Nucleus accumbens (tissue), 56 donors: ENCODE measurements around the gene IL34.

Experiments
- DNase-seq, 56 donors: peaks; one replicate each; lab custom pipeline; 2025; lab: John Stamatoyannopoulos, UW

The IL34 gene

GRCh38 chr16:70685061-70685937 lies 38.9 kb downstream of the IL34 start:
- DNase-seq = no peak

GRCh38 chr16:70685938-70686375 lies 39.6 kb downstream of the IL34 start, which contains the start of gene MTSS2:
TSS of gene MTSS2 (minus strand) at chr16:70686053. CDS start at chr16:70685791, 262 bp downstream.
- DNase-seq = peak in 55 of 56 donors; percentile 29 to 90 (median 73)

DNA sequence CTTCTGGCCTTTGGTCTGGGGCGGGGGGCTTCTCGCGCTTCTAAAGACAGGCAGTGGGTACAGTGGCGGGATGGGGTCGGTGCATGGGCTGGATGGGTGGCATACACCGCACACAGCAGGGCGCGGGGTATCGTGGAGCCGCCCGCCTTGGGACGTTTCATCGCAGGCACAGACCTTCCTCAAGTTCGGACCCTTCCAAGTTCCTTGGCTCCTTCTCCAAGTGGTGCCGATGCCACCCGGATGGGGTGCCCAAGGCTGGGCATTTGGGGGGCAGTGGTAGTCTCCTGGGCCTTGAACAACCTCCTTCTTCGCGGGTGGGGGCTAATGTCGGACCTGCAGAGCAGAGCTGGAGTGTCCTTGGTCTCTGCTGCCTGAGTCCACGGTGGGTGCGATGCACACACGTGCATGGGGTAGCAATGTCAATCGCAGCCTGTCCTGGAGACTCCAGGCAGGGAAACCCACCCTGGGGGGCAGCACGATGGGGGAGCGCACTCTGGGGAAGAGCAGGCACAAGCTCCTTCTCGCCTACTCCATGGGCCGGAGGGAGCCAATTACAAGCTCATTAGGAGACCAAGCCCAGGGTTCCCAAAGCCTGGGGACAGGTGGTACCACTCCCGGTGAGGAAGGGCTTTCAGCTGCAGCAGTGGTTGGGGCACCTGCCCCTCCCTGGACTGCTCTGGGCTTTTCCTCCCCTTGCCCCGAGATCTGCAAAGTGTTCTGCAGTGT lies 40.2 kb downstream of the IL34 start:
- DNase-seq = no peak

DNA sequence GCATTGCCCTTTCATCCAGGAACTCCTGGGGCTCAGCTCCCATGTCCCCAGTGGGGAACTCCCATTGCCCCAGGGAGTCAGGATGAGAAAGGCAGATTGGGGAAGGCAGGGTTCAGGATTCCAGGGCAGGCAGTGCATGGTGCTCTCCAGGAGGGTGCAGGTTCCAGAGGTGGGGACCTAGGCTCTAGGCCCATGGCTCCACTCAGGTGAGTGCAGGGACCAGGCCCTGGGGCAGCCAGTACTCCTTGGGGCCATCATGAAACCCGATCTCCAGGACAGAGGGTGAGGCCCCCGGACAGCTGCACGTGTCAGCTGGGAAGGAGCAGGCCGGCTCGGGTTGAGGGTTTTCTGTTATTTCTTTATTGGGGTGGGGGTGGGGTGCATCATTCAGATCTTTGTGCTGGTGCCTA lies 40.7 kb downstream of the IL34 start:
- DNase-seq = peak in 2 of 56 donors; percentile 43 to 49

DNA sequence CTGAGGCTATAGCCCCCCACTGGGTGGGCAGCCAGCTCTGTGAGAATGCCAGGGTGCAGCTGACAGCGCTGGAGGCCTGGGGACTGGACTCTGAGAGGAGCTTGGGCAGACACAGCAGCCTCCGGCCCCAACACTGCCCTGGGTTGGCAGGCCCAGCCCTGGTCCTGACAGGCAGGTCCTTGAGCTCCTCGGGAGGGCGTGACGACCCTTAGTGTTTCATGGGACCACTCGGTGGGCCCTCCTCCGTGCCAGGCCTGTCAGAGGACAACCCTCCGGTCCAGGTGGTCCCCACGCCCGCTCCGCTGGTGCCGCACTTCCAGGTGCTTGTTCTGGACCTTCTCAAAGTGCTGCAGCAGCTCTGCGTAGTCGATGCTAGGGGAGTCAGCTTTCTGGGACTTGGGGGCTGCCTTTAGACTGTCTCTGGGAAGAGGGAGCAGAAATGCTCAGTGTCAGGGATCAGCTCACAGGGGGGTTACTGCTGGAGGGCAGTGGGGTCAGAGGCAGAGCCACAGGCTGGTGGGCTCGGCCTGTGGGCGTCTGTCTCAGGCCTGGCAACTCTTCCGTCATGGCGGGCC lies 41.4 kb downstream of the IL34 start:
- DNase-seq = peak in 9 of 56 donors; percentile 23 to 73 (median 44)

DNA sequence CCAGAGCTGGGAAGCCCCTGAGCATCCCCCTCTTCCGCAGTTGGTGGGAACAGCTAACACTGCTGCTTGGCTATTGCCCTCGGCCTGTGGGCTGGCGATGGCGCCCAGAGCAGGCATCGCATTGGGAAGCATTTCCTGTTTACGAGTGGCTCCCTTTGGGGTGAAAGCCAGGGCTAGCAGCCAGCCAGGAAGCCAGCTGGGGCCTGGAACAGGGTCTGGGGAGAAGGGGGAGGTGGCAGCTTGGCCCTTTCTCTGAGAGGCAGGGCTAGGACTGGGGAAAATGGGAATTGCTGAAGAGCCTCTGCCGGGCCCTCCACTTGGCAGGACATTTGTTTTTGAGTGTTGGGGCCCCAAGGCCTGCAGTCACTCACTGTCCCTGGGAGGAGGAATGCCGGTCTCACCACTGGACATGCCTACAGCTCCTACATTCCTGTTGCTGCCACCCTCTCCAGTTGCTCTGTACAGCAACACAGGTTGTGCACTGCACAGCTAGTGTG lies 41.9 kb downstream of the IL34 start:
- peak in 55 of 56 donors; percentile 36 to 93 (median 85) for DNase-seq

DNA sequence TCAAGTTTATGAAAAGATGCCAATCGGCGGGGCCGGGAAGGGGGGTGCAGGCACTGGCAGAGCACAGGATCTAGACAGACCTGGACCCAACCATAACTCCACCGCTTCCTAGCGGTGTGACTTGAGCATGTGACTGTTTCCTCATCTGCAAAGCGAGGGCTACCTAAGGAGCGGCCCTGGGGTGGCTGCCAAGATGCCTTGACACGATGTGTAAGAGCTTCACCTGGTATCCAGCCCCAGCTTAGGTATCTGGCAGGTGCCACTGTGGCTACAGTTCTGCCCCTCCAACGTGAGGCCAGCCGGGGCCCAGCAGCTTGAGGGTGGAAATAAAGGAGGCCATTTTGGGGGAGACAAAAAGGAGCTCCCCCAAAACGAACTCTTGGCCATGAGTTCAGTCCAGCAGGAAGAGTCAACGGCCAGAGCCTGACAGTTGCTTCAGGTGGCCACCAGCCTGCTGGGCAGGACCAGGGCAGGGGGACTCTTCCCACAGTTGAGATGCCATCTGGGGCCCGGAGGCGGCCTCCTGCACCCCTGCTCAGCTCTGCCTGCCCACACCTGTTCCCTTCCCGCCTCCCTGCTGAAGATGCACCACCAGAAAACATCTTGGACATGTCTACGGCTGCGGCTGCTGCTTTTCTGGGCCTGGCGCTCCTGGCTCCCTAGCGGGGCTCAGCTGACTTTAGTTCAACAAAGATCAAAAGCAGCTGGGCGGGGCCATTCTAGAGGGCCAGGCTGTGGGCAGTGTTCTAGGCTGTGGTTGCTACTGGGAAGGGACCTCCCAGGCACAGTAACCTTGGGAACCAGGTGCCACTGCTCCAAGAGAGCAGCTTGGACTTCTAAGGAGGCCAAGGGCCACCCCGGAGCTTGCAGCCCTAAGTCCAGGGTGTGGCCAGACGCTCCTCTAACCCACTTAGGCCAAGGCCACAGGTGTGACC lies 42.9 kb downstream of the IL34 start:
- DNase-seq = peak in 2 of 56 donors; percentile 28 to 32

GRCh38 chr16:70689970-70690891 lies 43.9 kb downstream of the IL34 start:
- DNase-seq = no peak

DNA sequence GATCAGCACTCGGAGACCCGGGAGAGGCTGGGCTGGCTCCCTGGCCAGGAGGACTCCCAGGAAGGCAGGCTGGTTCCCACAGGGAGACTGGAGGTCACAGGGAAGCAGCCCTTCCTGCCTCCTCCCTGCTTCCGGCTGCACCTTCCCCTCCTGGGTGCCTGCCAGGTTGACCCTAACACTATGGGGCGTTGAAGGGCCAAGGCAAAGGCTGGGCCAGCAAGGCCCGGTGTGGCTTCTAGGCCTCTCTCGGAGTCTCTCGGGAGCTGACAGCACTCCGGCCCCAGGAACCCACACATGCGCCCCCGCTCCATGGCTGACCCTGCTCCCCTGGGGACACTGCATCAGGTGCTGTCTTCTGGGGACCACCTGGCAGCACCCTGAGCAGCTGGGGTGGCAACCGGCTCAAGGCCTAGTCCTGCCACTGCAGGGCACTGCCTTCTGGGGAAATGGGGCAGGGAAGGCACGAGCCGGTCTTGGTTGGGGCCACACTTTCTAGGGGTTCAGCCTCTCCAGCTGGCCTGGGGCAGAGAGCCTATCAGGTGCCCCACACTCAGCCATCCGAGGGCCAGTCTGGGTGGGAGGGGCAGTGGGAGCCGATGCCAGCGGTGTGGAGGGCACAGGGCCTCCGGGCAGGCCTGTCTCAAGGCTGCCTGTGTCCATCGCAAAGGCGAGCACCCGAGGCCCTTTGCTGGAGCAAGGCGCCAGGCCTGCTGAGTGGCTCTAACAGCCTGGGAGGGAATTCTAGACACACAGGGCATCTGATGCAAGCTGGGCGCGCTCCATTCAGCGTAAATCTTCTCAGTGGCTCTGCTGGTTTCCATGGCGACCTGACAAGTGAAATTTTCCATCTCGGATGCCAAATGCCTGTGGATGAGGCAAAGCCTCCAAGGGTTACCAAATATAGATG lies 45.1 kb downstream of the IL34 start:
- peak in 51 of 56 donors; percentile 34 to 95 (median 75) for DNase-seq

- DNase-seq = peak in 1 of 56 donors; percentile 63
These were observed 45.9 kb downstream of the IL34 start for GRCh38 chr16:70692130-70692872.

DNA sequence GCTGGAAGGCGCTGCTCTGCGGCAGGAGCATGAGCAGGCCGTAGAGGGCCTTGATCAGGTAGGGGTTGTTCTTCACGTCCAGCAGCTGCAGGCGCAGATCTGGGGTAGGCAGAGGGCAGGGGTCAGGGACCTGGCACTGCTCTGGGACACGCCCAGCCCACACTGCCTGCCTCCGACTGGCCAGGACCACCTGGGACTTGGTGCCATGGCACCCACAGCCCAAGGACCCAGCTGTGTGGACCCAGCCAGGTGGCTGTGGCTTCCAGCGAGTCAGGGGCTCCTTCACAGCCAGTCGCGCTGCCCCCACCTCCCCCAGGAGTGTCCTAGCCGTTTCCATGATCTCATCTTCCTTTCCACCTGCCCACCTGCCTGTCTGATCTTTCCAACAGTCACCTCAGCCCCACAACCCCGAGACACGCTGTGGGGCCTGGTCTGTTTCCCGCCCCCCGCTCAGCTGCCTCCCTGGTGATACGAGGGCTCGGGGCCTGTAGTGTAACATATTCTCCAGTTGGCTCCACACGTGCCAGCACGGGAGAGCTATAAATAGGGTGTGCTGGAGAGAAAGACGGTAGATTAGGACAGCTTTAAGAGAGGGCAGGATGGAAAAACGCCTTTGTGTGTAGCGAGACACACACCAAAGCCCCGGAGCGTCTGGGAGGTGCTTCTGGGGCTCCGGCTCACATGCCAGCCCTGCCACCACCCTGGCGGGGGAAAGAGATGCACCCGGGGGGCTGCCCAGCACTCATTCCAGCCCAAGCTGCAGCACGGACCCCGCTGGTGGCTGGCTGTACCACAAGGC lies 46.7 kb downstream of the IL34 start:
- DNase-seq = no peak

DNA sequence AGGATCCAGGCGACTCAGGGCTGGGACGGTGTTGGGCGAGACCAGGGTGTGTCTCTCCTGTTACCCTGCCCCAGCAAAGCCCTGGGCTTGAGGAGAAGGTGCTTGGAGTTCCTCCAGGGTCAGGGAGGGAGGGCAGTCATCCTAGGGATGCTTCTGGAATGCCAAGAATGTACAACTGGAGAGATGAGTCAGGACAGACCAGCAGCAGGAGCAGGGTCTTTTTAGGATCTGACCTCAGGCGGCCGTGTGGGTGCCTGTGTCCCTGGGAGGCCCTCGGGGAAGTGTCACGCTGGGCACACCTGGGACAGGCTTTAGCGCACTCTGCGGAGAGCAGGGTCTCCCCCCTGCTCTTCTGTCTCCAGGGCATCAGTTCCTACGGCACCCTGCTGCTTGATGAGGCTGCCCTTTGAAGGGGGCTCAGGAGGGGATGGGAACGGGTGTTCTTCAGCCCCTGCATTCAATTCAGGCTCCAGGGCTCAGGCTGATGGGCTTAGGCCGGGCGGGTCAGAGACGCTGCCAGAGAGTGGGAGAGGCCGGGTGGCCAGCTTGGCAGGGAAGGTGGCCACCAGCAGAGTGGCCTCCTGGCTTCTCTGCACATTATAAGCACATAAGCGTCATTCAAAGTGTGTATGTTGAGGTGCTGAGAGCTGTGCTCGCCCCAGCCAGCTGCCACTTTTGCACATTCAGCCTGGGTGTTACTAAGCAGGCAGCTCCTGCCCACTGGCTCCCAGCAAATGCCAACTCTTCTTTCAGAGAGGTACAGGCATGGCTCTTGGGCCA lies 47.9 kb downstream of the IL34 start:
- no peak for DNase-seq

DNA sequence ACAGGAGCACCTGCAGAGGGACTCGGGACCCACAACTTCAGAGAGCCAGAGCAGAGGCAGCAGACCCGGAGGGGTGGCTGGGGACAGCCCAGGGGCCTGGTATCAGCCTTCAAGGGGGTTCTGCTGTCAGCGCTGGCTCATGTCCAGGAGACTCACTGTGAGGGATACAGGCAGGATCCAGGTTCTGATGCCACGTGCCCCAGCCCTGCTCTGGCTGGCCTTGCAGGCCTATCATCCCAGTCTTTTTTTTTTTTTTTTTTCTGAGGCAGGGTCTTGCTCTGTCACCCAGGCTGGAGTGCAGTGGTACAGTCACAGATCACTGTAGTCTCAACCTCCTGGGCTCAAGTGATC lies 48.5 kb downstream of the IL34 start:
- DNase-seq = no peak

GRCh38 chr16:70695331-70696070 lies 49.1 kb downstream of the IL34 start:
- no peak for DNase-seq

DNA sequence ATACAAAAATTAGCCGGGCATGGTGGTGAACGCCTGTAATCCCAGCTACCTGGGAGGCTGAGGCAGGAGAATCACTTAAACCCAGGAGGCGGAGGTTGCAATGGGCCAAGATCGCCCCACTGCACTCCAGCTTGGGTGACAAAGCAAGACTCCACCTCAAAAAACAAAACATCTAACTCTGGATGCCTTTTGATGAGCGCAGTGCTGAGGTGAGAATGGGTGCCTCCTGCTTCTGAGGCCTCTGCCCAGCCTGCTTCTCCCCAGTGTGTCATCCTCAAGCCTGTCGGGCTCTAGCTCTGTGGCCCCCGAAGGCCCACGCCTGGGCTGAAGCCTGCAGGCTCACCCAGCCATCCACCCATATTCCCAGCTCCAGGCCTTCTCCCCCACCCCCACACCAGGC lies 50.0 kb downstream of the IL34 start:
- DNase-seq = no peak
